Coronary artery (tissue), 2 donors: Measurements from ENCODE around the gene SLC43A1.
A peak's percentile ranks its signal among the peaks of the same experiment; 100 is the strongest.

Experiments used
- DNase-seq: peaks from one replicate; pipeline ENCODE4 v3.0.0-alpha.2; 2017; ENCODE audit warnings: low spot score
- H3K27ac ChIP-seq, 2 donors: fragments of 200-600 bp; sonication (generic); one replicate each; pipeline ENCODE4 v1.5.1; 2016 to 2019
- H3K4me3 ChIP-seq: fragments of 200-600 bp; sonication (generic); 2 replicates; pipeline ENCODE4 v1.5.1; 2016; ENCODE audit warnings: mild to moderate bottlenecking, moderate library complexity
- CTCF ChIP-seq: fragments of 200-600 bp; sonication (generic); IDR thresholded peaks from one replicate; pipeline ENCODE4 v1.5.1; 2019; ENCODE audit warnings: antibody characterized with exemption

Gene SLC43A1

DNA sequence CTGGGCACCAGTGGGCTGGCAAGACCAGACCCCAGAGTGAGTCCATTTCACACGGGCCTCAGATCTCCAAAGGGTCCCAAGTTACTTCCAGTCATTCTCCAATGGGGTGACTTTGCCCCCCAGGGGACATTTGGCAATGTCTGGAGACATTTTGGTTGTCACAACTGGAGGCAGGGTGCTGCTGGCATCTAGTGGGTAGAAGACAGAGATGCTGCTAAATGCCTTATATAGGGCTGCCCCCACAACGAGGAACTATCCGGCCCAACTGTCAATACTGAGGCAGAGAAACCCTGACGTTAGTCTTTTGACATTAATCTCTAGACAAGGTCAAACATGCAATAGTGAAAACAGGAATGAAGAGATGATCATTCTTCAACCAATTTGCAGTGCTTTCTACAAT, 48.8 kb downstream of the SLC43A1 start:
- no peak for DNase-seq
- TF ChIP-seq CTCF = no peak
- Histone ChIP-seq H3K27ac (no peak overlapping the region), H3K4me3 (no peak overlapping the region)

- DNase-seq = no peak
- H3K27ac ChIP-seq = no peak overlapping the region
- no peak overlapping the region for H3K4me3 ChIP-seq
- no peak for TF ChIP-seq CTCF
Observed at GRCh38 chr11:57464539-57465181, 50.8 kb downstream of the SLC43A1 start.

- TF ChIP-seq CTCF = no peak
- no peak overlapping the region for H3K27ac ChIP-seq
Observed at GRCh38 chr11:57463671-57464538, 51.6 kb downstream of the SLC43A1 start.

DNA sequence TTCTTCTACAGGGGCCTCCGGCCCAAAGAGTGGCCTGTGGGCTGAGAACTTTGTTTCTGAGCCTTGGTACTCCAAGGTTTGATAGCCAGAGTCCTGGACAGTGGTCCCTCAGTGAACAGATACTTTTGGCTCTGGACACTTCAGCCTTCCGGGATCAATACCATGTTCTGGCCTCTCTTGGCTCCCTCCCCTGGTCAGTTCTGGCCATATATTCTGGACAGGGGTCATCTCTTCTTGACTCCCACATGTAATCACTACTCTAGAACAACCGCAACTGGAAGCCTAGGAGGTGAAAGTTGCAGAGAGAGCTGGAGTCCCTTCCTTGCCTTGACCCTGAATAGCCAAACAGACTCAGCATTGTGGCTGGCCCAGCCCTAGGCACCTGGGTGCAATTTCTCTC, 52.9 kb downstream of the SLC43A1 start:
- Histone ChIP-seq H3K27ac (no peak overlapping the region), H3K4me3 (no peak overlapping the region)
- no peak for DNase-seq
- no peak for TF ChIP-seq CTCF

More at GRCh38 chr11:57463671-57464538, 51.6 kb downstream of the SLC43A1 start:
- no peak for DNase-seq
- H3K4me3 ChIP-seq = no peak overlapping the region

DNA sequence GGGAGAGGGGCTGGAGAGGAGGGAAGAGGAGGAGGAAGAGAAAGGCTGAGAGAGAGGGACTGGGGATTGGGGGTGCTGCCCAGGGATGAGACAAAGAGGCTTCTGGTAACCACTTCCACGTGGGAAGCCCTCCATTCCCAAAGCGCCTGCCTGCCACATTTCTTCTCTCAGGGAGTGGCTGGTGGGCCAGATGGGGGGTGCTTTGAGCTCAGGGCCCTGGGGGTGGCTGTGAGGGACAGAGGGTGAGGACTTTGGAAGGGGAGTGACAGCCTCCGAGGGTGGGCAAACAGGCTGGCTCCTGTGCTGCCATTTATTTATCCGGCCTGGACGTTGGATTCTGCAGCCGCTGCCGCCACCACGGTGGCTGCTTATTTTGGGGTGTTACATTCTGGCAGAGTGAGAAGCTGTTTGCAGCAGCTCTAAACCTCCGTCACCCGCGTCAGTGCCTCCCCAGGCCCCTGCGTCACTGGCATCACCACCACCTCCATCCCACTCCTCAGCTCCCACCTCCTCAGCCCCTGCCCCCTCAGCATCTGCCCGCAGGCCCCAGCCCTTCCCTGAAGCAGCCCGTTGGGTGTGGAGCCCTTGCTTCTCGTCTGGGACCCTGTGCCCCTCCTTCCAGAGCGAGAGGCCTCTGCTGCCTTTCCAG, 53.5 kb downstream of the SLC43A1 start:
- TF ChIP-seq CTCF = no peak

GRCh38 chr11:57460758-57461749, 54.4 kb downstream of the SLC43A1 start:
- peak overlapping the region; percentile 76 for H3K4me3 ChIP-seq

More for the DNA sequence above, 53.5 kb downstream of the SLC43A1 start:
- Histone ChIP-seq H3K27ac (no peak overlapping the region), H3K4me3 (no peak overlapping the region)
- no peak for DNase-seq

More at GRCh38 chr11:57460758-57461749, 54.4 kb downstream of the SLC43A1 start:
- H3K27ac ChIP-seq = peak overlapping the region in 1 of 2 donors; percentile 10
- TF ChIP-seq CTCF = no peak
- DNase-seq = no peak
